Measurements from ENCODE around the gene TMIGD3. TPM values are rescaled to one million over a fixed set of nuclear protein-coding genes. Genes with fewer than 3 reads are reported as not detected.
A peak's percentile ranks its signal among the peaks of the same experiment; 100 is the strongest.

Gene TMIGD3
- total RNA-seq, 1 donor from 2014 or later = not detected

DNA sequence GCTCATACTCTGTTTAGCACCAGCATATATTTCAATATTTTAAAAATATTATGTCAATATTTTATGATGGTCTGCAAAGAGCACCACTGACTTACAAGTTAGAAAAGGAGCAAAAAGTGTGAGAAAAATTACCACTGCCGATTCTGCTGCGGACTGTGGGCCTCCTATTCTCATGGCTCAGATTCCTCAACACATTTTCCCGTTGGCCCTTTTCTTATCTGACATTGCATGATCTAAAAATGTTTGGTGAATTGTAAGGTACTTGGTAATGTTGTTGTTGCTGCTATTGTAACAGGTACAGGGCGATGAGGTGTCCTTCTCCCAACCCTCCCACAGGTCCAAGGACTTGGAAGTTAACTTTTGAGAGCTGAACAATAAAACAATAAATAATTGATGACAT, 28.9 kb downstream of the TMIGD3 start:
- DNase-seq (ENCODE audit: low read depth) = no peak

DNA sequence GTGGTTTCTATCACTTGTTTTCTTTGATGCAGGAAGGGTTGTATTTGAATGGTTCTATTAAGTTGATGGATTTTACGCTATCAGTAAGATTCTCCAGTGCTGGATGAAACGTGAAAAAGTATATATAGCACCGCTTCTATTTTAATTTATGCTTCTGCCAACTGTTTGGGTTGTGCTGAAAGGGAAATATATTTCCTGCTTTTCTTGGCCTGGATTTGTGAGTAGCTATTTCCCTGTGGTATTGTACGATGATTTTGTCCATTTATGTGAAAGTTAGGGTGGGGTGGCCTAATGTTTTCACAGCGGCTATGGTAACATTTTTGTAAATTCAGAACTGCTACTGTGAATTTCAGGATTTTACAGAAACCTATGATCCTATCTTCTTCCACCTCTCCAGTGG, 29.3 kb downstream of the TMIGD3 start:
- no peak for DNase-seq (ENCODE audit: low read depth)

DNA sequence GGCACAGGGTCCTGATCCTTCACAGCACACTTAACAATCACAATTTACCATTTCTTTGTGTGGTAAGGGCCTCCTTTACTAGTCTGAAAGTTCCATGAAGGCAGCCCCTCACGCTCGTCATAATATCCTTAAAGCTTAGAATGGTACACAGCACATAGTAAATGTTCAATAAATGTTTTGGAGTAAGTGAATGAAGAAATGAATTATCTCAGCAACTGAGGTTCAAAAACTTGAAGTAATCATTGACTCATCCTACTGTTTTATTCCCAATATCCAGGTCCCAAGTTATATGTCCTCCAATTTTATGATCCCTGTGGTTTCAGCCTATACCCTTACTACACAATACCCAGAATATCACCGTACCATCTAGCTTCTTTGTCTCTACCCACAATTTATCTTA, 31.9 kb downstream of the TMIGD3 start:
- DNase-seq (ENCODE audit: low read depth) = no peak

DNA sequence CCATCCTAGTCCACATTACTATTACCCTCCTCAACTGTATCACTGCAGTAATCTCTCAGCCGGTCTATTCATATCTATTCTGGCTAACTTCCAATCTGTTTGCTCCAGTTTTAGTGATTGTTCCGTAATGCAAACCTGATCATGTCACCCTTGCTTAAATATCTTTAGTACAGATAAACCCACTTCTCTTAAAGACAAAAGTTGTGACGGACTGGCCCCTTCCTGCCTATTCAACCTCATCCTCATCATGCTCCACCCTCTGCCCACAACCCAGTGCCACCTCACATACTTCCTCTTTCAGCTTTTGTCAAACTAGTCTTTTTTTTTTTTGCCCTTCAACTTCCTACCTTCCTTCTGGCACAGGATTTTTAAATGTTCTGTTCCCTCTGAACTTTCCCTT, 32.4 kb downstream of the TMIGD3 start:
- no peak for DNase-seq (ENCODE audit: low read depth)

GRCh38 chr1:111470596-111470995, 32.8 kb downstream of the TMIGD3 start:
- DNase-seq (ENCODE audit: low read depth) = no peak

- no peak for DNase-seq (ENCODE audit: low read depth)
Observed at GRCh38 chr1:111469539-111469938, 33.9 kb downstream of the TMIGD3 start.

DNA sequence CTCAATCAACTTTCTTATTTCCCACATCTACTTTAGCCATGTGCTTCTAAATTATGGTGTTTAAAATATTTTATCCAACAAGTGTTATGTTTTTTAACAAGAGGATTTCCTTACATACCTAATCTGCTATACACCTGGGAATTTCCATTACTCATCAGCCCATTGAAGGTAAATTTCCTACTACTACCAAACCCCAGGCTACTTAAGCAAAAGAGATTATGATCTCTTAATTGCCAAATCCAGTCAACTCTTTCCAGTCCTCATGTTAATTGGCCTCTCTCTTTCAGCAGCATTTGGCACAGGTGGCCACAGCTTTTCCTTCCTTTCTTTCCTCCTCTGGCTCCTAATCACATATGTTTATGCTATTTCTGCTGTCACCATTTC, 34.7 kb downstream of the TMIGD3 start:
- no peak for DNase-seq (ENCODE audit: low read depth)

DNA sequence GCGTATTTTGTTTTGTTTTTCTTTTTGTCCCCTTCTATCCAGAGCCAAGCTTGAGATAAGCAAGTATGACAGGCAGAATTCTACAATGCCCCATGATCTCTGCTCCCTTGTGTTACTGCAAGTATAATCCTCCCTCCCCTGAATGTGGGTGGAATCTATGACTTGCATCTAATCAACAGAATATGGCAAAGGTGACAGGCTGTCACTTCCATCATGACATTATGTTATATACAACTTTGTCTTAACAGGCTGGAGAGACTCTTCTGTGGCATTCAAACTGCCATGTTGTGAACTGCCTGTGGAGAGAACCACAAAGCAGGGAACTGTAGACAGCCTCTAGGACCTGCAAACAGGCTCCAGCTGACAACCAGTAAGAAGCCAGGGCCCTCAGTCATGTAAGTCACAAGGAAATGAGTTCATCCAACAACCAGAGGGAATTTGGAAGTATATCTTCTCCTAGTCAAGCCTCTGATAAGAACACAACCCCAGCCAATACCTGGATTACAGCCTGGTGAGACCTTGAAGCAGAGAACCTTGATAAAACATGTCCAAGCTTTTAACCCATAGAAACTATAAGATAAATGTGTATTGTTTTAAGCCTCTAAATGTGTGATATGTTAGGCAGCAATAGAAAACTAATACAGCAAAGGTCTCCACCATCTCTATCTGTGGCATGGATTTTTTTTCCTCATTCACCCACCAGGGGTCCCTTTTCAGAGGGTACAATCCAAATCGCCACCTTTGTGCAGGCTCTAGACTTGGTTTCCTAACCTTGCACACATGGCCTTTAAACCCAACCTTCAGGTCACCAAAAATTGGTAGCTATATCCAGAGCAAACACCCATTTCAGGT, 35.3 kb downstream of the TMIGD3 start:
- DNase-seq (ENCODE audit: low read depth) = no peak

- DNase-seq (ENCODE audit: low read depth) = no peak
Observed at GRCh38 chr1:111466480-111466879, 37.0 kb downstream of the TMIGD3 start.

DNA sequence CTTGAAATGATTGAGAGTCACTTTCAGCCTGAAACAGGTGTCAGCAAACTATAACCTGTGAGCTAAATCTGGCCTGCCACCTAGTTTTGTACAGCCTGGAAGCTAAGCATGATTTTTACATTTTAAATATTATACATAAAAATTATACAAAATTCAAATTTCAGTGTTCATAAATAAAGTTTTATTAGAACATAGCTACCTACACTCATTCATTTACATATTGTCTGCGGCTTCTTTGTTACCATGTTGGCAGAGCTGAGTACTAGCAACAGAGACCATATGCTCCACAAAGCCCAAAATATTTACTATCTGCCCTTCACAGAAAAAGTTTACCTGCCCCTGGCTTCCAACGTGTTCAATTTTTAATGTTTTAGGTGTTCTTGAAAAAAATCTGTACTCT, 37.7 kb downstream of the TMIGD3 start:
- no peak for DNase-seq (ENCODE audit: low read depth)

GRCh38 chr1:111463029-111463683, 40.3 kb downstream of the TMIGD3 start:
- DNase-seq (ENCODE audit: low read depth) = peak; percentile 90

- DNase-seq (ENCODE audit: low read depth) = no peak
Observed at GRCh38 chr1:111462370-111463028, 40.9 kb downstream of the TMIGD3 start.

DNA sequence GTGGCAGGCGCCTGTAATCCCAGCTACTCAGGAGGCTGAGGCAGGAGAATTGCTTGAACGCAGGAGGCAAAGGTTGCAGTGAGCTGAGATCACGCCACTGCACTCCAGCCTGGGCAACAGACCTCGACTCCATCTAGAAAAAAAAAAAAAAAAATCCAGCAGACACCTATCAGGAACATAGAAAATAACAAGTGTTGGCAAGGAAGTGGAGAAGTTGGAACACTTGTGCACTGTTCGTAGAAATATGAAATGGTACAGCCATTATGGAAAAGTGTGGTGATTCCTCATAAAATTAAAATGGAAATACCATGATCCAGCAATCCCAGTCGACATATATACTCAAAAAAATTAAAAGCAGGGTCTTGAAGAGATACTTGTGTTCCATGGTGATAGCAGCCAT, 41.7 kb downstream of the TMIGD3 start:
- DNase-seq (ENCODE audit: low read depth) = no peak

- DNase-seq (ENCODE audit: low read depth) = no peak
Observed at GRCh38 chr1:111455642-111456031, 47.8 kb downstream of the TMIGD3 start.

DNA sequence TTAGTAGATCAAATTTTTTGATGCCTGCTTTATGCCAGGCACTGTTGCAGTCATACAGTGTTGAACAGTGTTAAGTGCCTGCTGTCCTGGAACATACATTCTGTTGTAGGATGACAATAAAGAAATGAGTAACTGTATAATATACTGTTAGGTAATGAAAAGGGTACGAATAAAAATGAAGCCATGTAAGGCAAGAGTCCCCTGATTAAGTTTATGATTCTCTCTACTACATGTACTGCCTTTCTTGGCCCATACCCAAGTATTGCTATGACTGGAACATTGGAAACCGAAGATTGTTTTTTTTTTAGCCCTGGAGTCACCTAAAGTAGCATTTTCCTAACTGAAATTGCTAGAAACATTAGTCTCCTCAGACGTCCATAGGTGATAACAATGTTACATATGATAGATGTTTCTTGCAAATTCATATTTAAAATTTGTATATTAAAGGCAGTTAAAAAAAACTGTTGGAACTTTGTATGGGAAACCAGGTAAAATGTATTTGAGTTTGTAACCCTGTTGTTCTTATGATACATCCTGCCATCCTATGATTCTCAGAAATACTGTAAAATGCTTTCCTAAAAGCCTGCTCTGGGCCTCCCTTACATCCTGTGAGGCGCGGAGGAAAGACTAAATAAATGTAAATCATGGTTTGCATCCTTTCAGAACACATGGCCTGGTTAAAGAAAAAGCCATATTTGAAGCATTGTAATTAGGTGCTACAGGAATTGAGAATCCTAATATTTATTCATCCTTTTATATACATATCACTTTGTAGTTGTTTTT, 48.4 kb downstream of the TMIGD3 start:
- no peak for DNase-seq (ENCODE audit: low read depth)

GRCh38 chr1:111453706-111454105, 49.7 kb downstream of the TMIGD3 start:
- DNase-seq (ENCODE audit: low read depth) = no peak

GRCh38 chr1:111452581-111452980, 50.9 kb downstream of the TMIGD3 start:
- no peak for DNase-seq (ENCODE audit: low read depth)

GRCh38 chr1:111450185-111450584, 53.2 kb downstream of the TMIGD3 start:
- no peak for DNase-seq (ENCODE audit: low read depth)

- no peak for DNase-seq (ENCODE audit: low read depth)
Observed at GRCh38 chr1:111449703-111450017, 53.8 kb downstream of the TMIGD3 start.

DNA sequence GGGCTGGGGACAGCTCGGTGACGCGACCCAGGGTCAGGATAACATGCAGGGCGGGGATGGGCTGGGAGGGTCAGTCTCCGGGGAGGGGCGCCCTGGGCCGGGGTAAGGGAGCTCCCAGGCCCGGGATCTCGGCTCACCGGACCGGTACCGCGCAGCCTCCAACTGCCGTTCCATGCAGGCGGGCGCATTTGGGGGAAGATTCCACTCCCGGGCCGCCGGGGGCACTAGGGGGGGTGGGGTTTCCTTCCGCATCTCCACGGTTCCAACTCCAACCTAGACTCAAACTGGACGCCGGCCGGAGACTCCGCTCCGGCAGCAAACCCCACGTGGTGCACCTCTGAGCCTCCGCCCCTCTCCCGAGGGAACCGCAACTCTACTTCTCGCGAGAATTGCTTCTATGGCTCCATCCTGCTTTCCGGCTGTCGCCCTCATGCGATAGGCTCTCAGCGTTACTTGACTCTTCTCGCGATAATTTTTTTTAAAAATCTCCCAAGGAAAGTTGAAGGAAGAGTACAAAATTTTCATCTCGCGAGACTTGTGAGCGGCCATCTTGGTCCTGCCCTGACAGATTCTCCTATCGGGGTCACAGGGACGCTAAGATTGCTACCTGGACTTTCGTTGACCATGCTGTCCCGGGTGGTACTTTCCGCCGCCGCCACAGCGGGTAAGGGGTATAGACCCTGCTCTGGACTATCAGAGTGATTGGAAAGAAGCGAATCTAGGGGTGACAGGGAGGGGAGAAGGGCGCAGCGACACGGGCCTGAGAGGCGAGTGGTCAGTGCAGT, 54.3 kb downstream of the TMIGD3 start, which contains the start of the genes ATP5PB and WDR77:
Gene ATP5PB, plus strand, starts transcription at position 547 of the 785 bp plus-strand sequence. Its CDS starts 78 bp downstream, at position 625.
Gene WDR77, minus strand, starts transcription at position 339 of the 785 bp plus-strand sequence. Its CDS starts 87 bp downstream, at position 252.
- DNase-seq (ENCODE audit: low read depth) = peak; percentile 99

- DNase-seq (ENCODE audit: low read depth) = no peak
Observed at GRCh38 chr1:111448482-111448917, 54.9 kb downstream of the TMIGD3 start.

All from renal cortical epithelial cell (primary cell).